ENCODE measurements around the gene GAPDHS. TPM values are rescaled to one million over a fixed set of nuclear protein-coding genes. Genes with fewer than 3 reads are reported as not detected.

The GAPDHS gene
- total RNA-seq, 4 donors from 2014 or later, result 0.54 TPM; not detected in 3

DNA sequence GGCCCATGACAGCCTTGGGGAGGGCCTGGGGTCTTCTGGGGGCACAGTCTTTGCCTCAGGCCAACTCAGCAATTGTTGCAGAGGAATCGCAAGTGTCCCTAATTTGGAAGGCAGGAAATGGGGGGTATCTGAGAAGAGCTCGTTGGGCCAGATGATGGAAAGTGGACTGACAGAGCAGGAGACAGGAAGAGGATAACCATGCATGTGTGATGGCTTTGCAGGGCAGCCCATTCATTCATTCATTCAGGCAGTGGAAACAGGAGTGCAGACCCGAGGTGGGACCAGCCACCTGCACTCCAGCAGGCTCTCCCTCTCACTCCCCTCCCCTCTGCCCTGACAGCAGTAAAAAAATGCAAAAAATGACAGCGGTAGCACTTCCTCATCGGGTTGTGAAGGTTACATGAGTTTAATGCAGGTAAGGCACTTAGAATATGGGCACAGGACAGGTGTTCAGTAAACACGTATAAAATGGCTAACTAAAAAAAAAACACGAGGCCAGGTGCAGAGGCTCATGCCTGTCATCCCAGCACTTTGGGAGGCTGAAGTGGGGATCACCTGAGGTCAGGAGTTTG is 7.2 kb downstream of the GAPDHS start:
- H3K9me3 ChIP-seq, result no peaks in the 10 kb centered on the region
- no peaks in the 10 kb centered on the region for H3K36me3 ChIP-seq
- no peak overlapping the region for H3K4me3 ChIP-seq
- no peaks in the 10 kb centered on the region for H3K27me3 ChIP-seq
- H3K4me1 ChIP-seq, result peaks cover 0 to 8% (median 0%) of the 10 kb centered on the region in 4 donors
- no peak overlapping the region for H3K27ac ChIP-seq
- no peak for DNase-seq
- no peak for TF ChIP-seq CTCF (IDR thresholded peaks at IDR 0.05)
- no peak for TF ChIP-seq POLR2A (IDR thresholded peaks at IDR 0.05)

DNA sequence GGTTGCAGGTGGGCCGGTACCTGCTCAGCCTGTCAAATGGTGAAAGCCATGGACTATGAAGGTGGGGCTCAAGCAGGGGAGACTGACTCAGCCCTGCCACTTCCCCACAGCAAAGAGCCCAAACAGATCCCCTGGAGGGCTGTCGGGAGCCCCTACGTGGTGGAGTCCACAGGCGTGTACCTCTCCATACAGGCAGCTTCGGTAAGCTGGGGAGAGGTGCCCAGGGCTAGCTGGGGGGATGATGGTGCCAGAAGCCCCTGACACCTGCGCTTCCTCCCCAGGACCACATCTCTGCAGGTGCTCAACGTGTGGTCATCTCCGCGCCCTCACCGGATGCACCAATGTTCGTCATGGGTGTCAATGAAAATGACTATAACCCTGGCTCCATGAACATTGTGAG is 9.0 kb downstream of the GAPDHS start:
- no peaks in the 10 kb centered on the region for H3K27me3 ChIP-seq
- H3K9me3 ChIP-seq, result no peaks in the 10 kb centered on the region
- DNase-seq, result no peak
- TF ChIP-seq CTCF (IDR thresholded peaks at IDR 0.05), result no peak
- peaks cover 0 to 22% (median 9%) of the 10 kb centered on the region in 4 donors for H3K4me1 ChIP-seq
- no peak overlapping the region for H3K4me3 ChIP-seq
- peaks cover 0 to 1% (median 0%) of the 10 kb centered on the region in 3 donors for H3K36me3 ChIP-seq
- H3K27ac ChIP-seq, result no peak overlapping the region

DNA sequence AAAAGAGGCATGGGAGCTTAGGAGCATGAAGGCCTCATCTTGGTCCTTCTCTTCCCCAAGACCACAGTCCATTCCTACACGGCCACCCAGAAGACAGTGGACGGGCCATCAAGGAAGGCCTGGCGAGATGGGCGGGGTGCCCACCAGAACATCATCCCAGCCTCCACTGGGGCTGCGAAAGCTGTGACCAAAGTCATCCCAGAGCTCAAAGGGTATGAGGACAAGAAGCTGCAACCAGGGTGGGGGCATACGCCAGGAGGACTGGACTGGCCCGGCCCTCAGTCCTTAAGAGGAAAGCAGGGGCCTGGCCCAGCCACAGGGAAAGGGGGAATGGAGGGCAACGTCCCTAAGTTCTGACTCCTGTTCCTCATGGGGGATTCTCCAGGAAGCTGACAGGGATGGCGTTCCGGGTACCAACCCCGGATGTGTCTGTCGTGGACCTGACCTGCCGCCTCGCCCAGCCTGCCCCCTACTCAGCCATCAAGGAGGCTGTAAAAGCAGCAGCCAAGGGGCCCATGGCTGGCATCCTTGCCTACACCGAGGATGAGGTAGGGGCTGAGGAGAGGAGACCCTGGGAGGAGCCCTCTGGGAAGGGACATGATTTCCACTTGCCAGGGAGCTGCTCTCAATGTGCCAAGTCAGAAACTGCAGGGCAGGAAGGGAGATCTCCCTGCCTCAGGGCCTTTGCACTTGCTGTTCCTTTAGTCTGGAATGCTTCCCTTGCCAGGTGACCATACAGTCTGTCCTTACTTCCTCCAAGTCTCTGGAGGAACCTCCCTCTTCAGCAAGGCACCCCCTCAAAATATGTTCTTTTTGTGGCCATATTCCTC is 10.2 kb downstream of the GAPDHS start:
- Histone ChIP-seq H3K27me3 (no peaks in the 10 kb centered on the region), H3K27ac (no peak overlapping the region), H3K4me1 (peaks cover 0 to 24% (median 9%) of the 10 kb centered on the region in 4 donors), H3K9me3 (no peaks in the 10 kb centered on the region), H3K4me3 (no peak overlapping the region), H3K36me3 (peaks cover 0 to 14% (median 0%) of the 10 kb centered on the region in 3 donors)
- no peak for DNase-seq
- no peak for TF ChIP-seq CTCF (IDR thresholded peaks at IDR 0.05)
- TF ChIP-seq POLR2A (IDR thresholded peaks at IDR 0.05), result no peak

GRCh38 chr19:35544110-35544802 is 11.0 kb downstream of the GAPDHS start:
- Histone ChIP-seq H3K9me3 (no peaks in the 10 kb centered on the region), H3K27me3 (no peaks in the 10 kb centered on the region), H3K4me1 (peaks cover 0 to 24% (median 9%) of the 10 kb centered on the region in 4 donors), H3K36me3 (peaks cover 0 to 14% (median 0%) of the 10 kb centered on the region in 3 donors), H3K27ac (peak overlapping the region in 1 of 4 donors; percentile 77), H3K4me3 (peak overlapping the region in 3 of 4 donors; percentile 70 to 94 (median 79))
- TF ChIP-seq CTCF (IDR thresholded peaks at IDR 0.05) (no peak), POLR2A (IDR thresholded peaks at IDR 0.05) (no peak)
- no peak for DNase-seq

DNA sequence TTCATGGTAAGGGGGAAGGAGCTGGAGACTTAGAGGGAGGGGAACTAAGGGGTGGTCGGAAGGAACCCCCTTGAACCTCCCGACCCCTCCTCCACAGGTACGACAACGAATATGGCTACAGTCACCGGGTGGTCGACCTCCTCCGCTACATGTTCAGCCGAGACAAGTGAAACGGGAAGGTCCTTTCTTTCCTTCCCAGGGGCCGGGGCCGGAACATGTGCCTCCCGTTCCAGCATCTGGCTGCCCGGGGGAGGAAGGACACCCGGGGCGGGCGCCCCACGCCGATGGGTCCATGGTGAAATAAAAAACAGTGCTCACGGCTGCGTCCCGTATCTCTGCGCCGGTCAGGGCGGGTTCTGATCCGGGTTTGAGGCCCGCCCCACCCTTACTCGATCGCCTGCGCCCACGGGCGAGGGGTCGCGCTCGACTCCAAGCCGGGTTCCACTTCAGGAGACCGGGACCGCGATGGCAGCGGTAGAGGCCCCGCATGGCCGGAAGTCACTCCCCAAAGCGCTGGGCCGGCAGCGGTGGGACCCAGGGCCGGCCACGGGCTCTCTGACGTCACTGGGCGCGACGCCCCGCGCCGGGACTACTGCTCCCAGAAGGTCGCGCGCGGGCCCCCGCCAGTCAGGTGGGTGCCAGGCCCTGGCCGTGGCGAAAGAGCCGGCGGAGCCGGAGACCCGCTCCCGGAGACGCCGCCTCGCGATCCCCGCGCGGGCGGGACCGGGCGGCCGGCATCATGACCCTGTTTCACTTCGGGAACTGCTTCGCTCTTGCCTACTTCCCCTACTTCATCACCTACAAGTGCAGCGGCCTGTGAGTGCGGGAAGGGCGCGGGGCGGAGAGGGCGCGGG is 12.0 kb downstream of the GAPDHS start, which contains the start of gene TMEM147:
TSS of gene TMEM147 (plus strand) at position 626 of the 854 bp plus-strand sequence. CDS start at position 740, 114 bp downstream.
- Histone ChIP-seq H3K4me1 (peaks cover 0 to 24% (median 9%) of the 10 kb centered on the region in 4 donors), H3K4me3 (peak within 1 kb of the TSS; percentile 70 to 94 (median 80)), H3K27me3 (no peaks in the 10 kb centered on the region), H3K9me3 (no peaks in the 10 kb centered on the region), H3K36me3 (peaks cover 0 to 14% (median 0%) of the 10 kb centered on the region in 3 donors), H3K27ac (peak within 1 kb of the TSS; percentile 59 to 85 (median 76))
- TF ChIP-seq POLR2A (IDR thresholded peaks at IDR 0.05) (peak; percentile 52 to 58), CTCF (IDR thresholded peaks at IDR 0.05) (peak in 1 of 6 experiments; percentile 12)
- DNase-seq, result peak; percentile 90 to 96 (median 94)
